T-helper 17 cell (primary cell): ENCODE measurements around the gene P3R3URF. TPM values are rescaled to one million over a fixed set of nuclear protein-coding genes. Genes with fewer than 3 reads are reported as not detected.
"Not testable (repeated sequence)": the region's sequence is repeated elsewhere in the genome, so short reads cannot be mapped to it uniquely, and the experiment has no call there.

Experiments used
- ATAC-seq: fragments of 150-1000 bp; cut with Tn5 transposase; 2 replicates; pipeline ENCODE4 v1.10.0; 2021; ENCODE audit warnings: mild to moderate bottlenecking, moderate library complexity
- DNase-seq, 3 donors: peaks; one replicate each; pipeline versions ENCODE4 v3.0.0 to v3.0.0-alpha.2; 2020 to 2021
- H3K9me3 ChIP-seq: one replicate; pipeline ENCODE4 v1.7.0; 2013; ENCODE audit warnings: low read length, mild to moderate bottlenecking; ENCODE audit not compliant: control insufficient read depth, poor library complexity, severe bottlenecking
- H3K27ac Mint-ChIP-seq: one replicate; pipeline ENCODE4 v1.8.0; 2022; ENCODE audit warnings: mild to moderate bottlenecking, moderate library complexity, mixed read lengths
- H3K27me3 Mint-ChIP-seq: one replicate; pipeline ENCODE4 v1.8.0; 2022; ENCODE audit warnings: mixed read lengths
- H3K36me3 Mint-ChIP-seq: one replicate; pipeline ENCODE4 v1.8.0; 2022; ENCODE audit warnings: low read depth, mixed read lengths
- H3K4me1 Mint-ChIP-seq: one replicate; pipeline ENCODE4 v1.8.0; 2022; ENCODE audit warnings: mild to moderate bottlenecking, mixed read lengths
- H3K4me3 Mint-ChIP-seq: one replicate; pipeline ENCODE4 v1.8.0; 2022; ENCODE audit warnings: mild to moderate bottlenecking, moderate library complexity, mixed read lengths
- total RNA-seq, 4 donors: library from RNA in 2 of 4; stranded (reverse) in 2 of 4; gene quantifications; one replicate each; pipeline ENCODE4 v1.2.3 and lab custom pipeline; 2022 to 2026

The P3R3URF gene
- total RNA-seq (not detected), total RNA-seq (lab: John Stamatoyannopoulos, UW) (0 reads per million in 2 donors)

DNA sequence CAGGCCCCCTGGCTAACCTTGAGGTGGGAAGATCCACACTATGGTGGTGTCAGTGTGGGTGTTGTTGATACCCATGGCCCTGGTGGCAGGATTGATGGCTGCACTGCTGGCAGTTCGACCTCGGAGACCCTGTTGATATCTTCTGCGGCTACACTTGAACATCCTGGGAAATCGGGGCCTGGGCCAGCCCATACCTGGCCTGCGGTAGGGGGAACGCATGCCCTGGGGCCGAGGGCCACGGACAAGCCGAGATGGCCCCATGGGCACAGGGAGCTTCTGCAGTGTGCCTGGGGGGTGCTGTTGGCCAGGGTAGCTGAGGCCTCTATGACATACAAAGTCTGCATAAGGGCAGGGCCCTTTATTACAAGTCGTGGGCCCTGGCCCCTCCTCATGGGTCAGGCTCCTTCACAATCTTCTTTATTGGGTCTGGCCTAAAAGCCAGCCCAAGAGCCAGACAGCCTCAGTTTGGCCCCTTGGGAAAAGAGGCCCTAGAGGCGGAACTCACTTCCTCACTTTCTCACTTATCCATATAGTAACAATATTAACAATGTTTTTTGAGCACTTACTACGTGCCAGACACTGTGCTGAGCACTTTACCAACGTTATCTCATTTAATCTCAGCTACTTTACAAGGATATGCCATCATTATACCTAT is at the start of gene P3R3URF:
Gene P3R3URF (minus strand): TSS at position 278 of the 655 bp plus-strand sequence. CDS start 17 bp downstream, at position 261.
- H3K27ac Mint-ChIP-seq: no peak within 1 kb of the TSS
- H3K4me1 Mint-ChIP-seq: no peaks in the 10 kb centered on the region
- no peak for DNase-seq
- H3K9me3 ChIP-seq: no peaks in the 10 kb centered on the region
- H3K36me3 Mint-ChIP-seq: peaks cover 2% of the 10 kb centered on the region
- H3K27me3 Mint-ChIP-seq: peaks cover 15% of the 10 kb centered on the region
- no peak for ATAC-seq
- H3K4me3 Mint-ChIP-seq: no peak within 1 kb of the TSS

DNA sequence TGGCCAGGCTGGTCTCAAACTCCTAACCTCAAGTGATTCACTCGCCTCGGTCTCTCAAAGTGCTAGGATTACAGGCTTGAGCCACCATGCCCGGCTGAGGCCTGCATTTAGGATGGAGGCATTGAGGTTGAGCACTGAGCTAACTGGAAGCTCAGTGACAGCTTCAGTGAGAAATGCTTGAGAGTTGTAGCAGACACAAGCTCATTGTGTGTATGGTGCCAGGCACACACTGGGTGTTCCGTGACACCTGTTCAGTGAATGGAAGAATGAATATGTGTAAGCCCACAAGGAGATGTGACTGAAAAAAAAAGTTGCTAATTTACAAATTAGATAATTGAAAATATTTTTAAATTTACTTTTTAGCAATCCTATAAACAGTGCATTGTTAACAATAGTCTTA is 48.7 kb upstream of the P3R3URF start:
- Mint-ChIP-seq H3K36me3 (no peaks in the 10 kb centered on the region), H3K27ac (no peak overlapping the region), H3K4me3 (no peak overlapping the region), H3K4me1 (peaks cover 4% of the 10 kb centered on the region), H3K27me3 (no peaks in the 10 kb centered on the region)
- H3K9me3 ChIP-seq: no peaks in the 10 kb centered on the region
- DNase-seq: no peak
- no peak for ATAC-seq

DNA sequence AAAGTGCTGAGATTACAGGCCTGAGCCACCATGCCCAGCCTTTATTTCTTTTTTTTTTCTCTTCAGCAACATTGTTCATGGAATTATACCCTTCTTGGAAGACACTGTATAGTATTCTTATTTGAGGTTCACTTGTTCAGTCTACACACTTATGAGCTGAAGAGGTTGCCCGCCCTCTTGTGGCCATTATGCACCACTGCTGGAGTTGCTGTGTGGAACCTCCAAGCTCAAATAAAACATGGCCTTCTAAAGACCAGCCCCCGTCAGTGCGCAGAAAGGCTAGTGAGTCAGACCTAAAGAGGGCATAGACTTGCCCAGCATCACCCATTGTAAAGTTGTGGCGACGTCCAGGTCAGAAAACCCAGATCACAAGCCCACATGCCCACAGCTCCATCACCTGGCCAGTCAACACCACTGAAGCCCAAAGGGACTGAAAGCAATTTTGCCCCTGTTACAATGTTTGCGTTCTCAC is 47.2 kb upstream of the P3R3URF start:
- H3K36me3 Mint-ChIP-seq: no peaks in the 10 kb centered on the region
- no peak overlapping the region for H3K27ac Mint-ChIP-seq

DNA sequence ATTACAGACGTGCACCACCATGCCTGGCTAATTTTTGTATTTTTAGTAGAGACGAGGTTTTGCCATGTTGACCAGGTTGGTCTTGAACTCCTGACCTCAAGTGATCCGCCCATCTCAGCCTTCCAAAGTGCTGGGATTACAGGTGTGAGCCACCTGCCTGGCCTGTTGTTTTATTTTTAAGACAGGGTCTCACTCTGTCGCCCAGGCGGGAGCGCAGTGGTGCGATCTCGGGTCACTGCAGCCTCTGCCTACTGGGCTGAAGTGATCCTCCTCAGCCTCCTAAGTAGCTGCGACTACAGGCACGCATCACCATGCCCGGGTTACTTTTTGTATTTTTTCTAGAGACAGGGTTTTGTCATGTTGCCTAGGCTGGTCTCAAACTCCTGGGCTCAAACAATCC is 46.8 kb upstream of the P3R3URF start:
- H3K4me3 Mint-ChIP-seq, H3K9me3 ChIP-seq, H3K36me3 Mint-ChIP-seq, DNase-seq, H3K27me3 Mint-ChIP-seq, ATAC-seq, H3K4me1 Mint-ChIP-seq: not testable (repeated sequence)
- peak overlapping the region; percentile 19 for H3K27ac Mint-ChIP-seq

More for the DNA sequence above, 47.2 kb upstream of the P3R3URF start:
- Mint-ChIP-seq H3K4me1 (peaks cover 4% of the 10 kb centered on the region), H3K4me3 (no peak overlapping the region), H3K27me3 (peaks cover 6% of the 10 kb centered on the region)
- peak in 1 of 3 donors; percentile 31 for DNase-seq
- no peaks in the 10 kb centered on the region for H3K9me3 ChIP-seq
- peak; percentile 94 for ATAC-seq

DNA sequence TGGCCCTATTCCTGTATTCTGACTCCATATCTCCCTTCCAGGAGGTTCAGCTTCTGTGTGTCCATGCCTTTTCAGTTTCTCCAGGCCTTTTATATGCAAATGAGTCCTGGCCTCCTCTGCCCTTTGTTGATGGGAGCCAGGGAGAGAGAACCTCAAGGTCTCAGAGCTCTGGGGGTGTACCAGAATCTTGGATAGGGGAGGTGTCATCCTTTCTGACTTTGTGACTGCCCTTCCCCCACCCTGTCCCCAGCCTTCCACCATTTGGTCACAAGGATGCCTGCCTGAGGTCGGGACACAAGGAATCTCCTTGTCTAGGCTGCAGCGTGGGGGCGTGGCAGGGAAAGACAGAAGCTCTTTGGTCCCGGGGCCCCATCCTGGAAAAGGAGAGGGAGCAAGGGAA is 45.5 kb upstream of the P3R3URF start:
- DNase-seq: no peak
- Mint-ChIP-seq H3K27me3 (peaks cover 15% of the 10 kb centered on the region), H3K4me1 (peaks cover 6% of the 10 kb centered on the region), H3K4me3 (no peak overlapping the region), H3K36me3 (peaks cover 2% of the 10 kb centered on the region), H3K27ac (peak overlapping the region; percentile 19)
- no peaks in the 10 kb centered on the region for H3K9me3 ChIP-seq
- ATAC-seq: no peak

DNA sequence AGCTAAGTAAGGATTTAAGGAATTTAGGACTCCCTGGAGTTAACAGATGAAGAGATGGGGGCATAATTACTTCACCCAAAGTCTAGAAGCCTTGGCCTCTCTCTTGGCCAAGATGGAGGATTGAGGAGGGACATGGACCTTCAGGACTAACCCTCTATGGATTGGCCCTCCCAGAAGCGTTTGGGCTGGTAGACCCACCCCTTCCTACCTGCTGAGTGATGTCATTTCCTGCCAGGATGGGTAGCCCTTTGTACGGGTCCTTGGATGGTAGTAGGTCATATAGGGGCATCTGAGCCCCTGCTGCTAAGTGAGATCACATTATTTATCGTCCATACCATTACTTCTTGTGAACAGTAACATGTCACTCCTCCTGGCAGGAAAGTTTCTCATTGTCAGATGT is 44.5 kb upstream of the P3R3URF start:
- no peaks in the 10 kb centered on the region for H3K9me3 ChIP-seq
- Mint-ChIP-seq H3K27ac (peak overlapping the region; percentile 19), H3K4me3 (no peak overlapping the region), H3K36me3 (peaks cover 2% of the 10 kb centered on the region), H3K4me1 (peaks cover 6% of the 10 kb centered on the region), H3K27me3 (peaks cover 22% of the 10 kb centered on the region)
- ATAC-seq: no peak
- no peak for DNase-seq

DNA sequence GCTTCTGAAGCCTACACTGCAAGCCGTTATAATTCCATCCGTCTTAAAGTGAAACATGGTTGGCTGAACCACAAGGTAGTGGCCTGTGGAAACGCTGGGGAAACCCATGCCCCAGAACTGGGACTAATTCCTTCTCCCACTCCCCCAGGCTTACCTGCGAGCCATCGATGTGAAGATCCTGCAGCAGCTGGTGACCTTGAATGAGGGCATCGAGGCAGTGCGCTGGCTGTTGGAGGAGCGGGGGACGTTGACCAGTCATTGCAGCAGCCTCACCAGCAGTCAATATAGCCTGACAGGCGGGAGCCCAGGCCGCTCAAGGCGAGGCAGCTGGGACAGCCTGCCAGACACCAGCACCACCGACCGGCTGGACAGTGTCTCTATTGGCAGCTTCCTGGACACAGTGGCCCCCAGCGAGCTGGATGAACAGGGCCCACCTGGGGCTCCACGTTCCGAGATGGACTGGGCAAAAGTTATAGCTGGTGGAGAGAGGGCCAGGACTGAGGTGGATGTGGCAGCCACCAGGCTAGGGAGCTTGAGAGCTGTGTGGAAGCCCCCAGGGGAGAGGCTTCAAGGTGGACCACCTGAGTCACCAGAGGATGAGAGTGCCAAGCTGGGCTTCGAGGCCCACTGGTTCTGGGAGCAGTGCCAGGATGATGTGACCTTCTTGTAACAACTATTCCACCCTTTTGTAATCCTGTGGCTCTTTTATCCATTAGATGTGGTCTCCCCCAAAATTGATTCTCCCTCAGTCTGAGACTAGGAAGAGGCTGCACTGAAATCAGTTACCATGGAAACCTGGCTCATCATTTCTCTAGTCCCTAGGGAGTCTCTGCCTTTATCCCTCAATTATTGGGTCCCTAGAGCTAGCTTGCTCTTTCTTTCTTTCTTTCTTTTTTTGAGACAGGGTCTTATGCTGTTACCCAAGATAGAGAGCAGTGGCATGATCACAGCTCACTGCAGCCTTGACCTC is 43.5 kb upstream of the P3R3URF start:
- peaks cover 22% of the 10 kb centered on the region for H3K27me3 Mint-ChIP-seq

DNA sequence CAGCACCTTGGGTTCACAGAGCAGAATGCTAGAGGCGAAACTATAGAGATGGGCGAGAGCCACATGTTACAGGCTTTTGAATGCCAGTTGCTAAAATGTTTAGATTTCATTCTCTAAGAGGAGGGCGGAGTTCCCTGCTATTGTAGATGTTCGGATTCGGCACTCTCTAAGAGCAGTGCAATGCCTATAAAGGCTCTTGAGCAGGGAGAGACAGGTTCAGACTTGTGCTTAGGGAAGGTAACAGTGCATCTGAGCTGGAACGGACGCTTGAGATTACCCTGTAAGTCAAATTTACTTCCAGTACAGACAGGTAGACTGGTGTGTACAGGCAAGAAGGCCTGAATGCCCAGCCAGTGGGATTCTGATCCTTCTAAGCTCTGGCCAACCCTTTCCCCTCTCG is 42.2 kb upstream of the P3R3URF start:
- Mint-ChIP-seq H3K27ac (no peak overlapping the region), H3K4me1 (peaks cover 4% of the 10 kb centered on the region), H3K4me3 (no peak overlapping the region), H3K27me3 (peaks cover 28% of the 10 kb centered on the region), H3K36me3 (peaks cover 2% of the 10 kb centered on the region)
- ATAC-seq: no peak
- H3K9me3 ChIP-seq: no peaks in the 10 kb centered on the region
- DNase-seq: no peak

More for the DNA sequence above, 43.5 kb upstream of the P3R3URF start:
- peaks cover 2% of the 10 kb centered on the region for H3K36me3 Mint-ChIP-seq
- peaks cover 6% of the 10 kb centered on the region for H3K4me1 Mint-ChIP-seq
- no peaks in the 10 kb centered on the region for H3K9me3 ChIP-seq
- ATAC-seq (no peak), DNase-seq (no peak)
- H3K27ac Mint-ChIP-seq: no peak overlapping the region
- no peak overlapping the region for H3K4me3 Mint-ChIP-seq

DNA sequence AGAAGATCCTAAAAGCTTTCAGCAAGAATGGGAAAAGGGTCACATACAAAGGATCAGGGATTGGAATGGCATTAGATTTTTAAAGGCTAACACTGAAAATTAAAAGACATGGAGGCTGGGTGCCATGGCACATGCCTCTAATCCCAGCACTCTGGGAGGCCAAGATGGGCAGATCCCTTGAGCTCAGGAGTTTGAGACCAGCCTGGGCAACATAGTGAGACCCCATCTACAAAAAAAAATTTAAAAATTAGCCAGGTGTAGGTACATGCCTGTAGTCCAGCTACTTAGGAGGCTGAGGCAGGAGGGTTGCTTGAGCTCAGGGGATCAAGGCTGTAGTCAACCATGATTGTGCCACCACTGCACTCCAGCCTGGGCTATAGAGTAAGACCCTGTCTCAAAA is 39.2 kb upstream of the P3R3URF start:
- H3K4me1 Mint-ChIP-seq: peaks cover 2% of the 10 kb centered on the region
- peaks cover 32% of the 10 kb centered on the region for H3K27me3 Mint-ChIP-seq
- H3K4me3 Mint-ChIP-seq: no peak overlapping the region
- no peak for DNase-seq
- no peaks in the 10 kb centered on the region for H3K9me3 ChIP-seq
- H3K27ac Mint-ChIP-seq: no peak overlapping the region
- no peak for ATAC-seq
- peaks cover 2% of the 10 kb centered on the region for H3K36me3 Mint-ChIP-seq

DNA sequence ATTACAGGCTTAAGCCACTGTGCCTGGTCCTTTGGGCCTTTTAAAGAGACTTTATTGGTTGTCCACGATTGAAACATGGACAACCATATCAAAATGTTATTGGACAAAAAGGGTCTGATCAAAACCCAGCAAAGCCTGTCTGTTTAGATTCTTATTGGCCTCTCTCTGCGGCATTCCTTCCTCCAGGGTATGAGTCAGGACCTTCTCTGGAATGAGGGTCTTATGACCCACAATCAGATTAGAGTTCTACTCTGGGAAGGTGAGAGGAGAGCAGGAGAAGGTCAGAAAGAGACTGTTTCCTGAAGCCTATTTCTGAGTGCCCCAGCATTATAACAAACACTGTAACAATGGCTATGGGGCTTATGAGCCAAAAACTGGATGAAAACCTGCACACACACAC is 34.8 kb upstream of the P3R3URF start:
- Mint-ChIP-seq H3K27ac (no peak overlapping the region), H3K4me1 (no peaks in the 10 kb centered on the region), H3K27me3 (peaks cover 14% of the 10 kb centered on the region)

DNA sequence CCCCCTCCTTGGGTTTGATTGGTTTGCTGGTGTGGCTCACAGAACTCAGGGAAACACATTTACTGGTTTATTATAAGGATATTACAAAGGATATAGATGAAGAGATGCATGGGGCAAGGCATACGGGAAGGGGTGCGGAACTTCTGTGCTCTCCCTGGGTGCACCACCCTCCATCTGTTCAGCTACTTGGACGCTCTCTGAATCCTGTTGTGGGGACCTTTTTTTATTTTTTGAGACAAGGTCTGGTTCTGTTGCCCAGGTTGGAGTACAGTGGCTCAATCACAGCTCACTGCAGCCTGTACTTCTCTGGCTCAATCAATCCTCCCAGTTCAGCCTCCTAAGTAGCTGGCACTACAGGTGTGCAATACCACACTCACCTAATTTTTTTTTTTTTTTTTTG is 34.3 kb upstream of the P3R3URF start:
- ATAC-seq (no peak), DNase-seq (no peak)
- Mint-ChIP-seq H3K27me3 (peaks cover 14% of the 10 kb centered on the region), H3K27ac (no peak overlapping the region), H3K36me3 (no peaks in the 10 kb centered on the region), H3K4me1 (no peaks in the 10 kb centered on the region), H3K4me3 (no peak overlapping the region)
- no peaks in the 10 kb centered on the region for H3K9me3 ChIP-seq

More for the DNA sequence above, 34.8 kb upstream of the P3R3URF start:
- no peaks in the 10 kb centered on the region for H3K9me3 ChIP-seq
- Mint-ChIP-seq H3K4me3 (no peak overlapping the region), H3K36me3 (no peaks in the 10 kb centered on the region)
- no peak for ATAC-seq
- no peak for DNase-seq

DNA sequence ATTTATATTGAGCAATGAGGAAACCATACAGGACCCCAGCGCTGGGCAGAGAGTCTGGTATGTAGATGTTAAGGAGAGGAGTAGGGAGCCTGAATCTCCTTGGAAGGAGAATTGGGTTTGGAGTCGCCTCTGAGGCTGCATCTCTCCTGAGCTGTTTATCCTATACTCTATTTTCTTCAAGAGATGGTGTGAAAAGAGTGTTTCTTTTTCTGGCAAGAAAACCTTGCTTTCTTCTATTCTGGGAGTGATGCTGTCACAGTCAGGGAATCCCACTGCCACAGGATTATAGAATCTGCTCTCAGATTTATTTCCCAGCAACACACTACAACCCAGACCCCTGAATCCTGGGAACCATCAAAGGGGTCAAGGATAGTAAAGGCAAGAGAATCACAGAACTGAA is 30.1 kb upstream of the P3R3URF start:
- Mint-ChIP-seq H3K4me1 (peaks cover 5% of the 10 kb centered on the region), H3K4me3 (no peak overlapping the region), H3K36me3 (peaks cover 2% of the 10 kb centered on the region), H3K27me3 (peaks cover 14% of the 10 kb centered on the region), H3K27ac (no peak overlapping the region)
- H3K9me3 ChIP-seq: no peaks in the 10 kb centered on the region
- ATAC-seq (no peak), DNase-seq (no peak)

DNA sequence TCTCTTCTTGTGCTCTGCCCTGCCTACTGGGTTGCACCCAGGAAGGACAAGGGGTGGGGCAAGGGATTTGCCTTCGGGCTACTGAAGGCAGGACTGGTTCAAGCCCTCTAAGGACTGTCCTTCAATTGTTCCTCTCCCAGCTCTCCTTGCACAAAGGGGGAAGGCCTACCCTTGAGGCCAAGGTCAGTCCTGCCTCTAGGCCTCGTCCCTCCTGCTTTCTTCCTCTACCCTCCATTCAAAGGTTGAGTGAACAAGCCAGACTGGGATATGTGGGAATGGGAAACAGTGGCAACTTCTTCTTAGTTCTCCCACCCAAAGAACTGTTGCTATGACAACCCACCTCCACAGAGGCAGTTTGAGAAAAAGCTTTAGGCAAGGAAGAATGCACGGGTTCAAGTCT is 29.5 kb upstream of the P3R3URF start:
- H3K9me3 ChIP-seq: no peaks in the 10 kb centered on the region
- Mint-ChIP-seq H3K4me1 (peaks cover 5% of the 10 kb centered on the region), H3K36me3 (peaks cover 2% of the 10 kb centered on the region), H3K27me3 (peaks cover 13% of the 10 kb centered on the region), H3K27ac (no peak overlapping the region), H3K4me3 (peak overlapping the region; percentile 12)
- ATAC-seq (no peak), DNase-seq (no peak)
